Measurements from ENCODE around the gene SBF2.
"Not testable (repeated sequence)": the region's sequence is repeated elsewhere in the genome, so short reads cannot be mapped to it uniquely, and the experiment has no call there.

SBF2 gene

DNA sequence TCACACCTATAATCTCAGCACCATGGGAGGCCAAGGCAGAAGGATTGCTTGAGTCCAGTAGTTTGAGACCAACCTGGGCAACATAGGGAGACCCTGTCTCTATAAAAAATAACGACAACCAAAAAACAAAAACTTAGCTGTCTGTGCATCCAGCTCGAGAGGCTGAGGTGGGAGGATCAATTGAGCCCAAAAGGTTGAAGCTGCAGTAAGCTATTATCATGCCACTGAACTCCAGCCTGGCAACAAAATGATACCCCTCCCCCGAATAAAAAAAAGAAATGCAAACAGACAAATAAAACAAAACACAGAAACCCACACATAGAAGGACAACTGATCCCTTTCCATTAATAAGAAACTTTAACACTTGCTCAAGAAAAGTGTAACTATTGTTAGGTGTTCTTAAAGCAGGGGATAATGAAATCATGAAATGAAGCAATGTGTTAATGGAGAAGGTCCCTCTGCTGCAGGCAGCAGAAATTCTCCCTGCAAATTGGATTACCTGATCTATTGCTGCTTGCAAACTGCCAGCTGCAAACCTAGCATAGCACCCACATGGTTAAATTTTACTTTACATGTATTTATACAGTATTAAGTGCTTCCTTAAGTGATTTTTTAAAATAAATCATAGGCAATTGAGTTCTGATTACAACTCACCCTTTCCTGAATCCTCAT, 226.3 kb downstream of the SBF2 start:
- no peak for DNase-seq (ENCODE audit: low read depth in 2 of 2)

DNA sequence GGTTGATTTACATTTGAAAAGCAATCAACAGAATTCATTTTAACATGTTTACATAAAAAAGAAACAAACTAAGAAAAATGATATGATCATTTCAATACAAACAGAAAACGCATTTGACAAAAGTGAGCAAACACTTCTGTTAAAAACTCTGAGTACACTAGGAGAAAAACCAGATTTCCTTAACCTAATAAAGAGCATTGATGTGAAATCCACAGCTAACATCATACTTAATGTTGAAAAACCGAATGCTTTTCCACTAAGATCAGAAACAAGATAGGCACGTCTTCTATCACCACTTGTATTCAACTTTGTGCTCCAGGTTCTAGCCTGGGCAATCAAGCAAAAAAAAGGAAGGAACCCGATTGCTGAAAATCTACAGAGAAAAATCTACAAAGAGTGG, 227.6 kb downstream of the SBF2 start:
- DNase-seq (ENCODE audit: low read depth in 2 of 2), result no peak

DNA sequence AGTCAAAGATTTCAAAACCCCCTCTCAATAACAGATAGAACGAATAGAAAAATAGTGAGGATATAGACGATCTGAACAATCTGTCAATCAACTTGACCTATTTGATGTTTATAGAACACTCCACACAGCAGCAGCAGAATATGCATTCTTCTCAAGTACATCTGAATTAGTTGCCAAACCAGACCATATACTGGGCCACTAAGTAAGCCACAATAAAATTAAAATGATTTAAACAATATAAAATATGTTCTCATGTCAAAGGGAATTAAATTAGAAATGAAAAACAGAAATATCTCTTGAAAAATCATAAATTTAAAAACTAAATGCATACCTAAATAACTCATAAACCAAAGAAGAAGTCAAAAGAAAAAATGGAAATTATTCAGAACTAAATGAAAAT, 229.2 kb downstream of the SBF2 start:
- no peak for DNase-seq (ENCODE audit: low read depth in 2 of 2)

DNA sequence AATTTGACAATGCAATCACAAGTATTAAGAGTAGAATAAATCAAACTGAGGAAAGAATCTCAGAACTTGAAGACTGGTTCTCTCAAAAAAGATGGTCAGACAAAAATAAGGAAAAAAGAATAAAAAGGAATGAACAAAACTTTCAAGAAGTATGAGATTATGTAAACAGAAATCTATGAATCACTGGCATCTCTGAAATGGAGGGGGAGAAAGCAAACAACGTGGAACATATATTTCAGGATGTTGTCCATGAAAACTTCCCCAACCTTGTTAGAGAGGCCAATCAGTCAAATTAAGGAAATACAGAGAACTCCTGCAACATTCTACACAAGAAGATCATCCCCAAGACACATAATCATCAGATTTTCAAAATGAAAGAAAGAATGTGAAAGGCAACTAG, 235.7 kb downstream of the SBF2 start:
- no peak for DNase-seq (ENCODE audit: low read depth in 2 of 2)

DNA sequence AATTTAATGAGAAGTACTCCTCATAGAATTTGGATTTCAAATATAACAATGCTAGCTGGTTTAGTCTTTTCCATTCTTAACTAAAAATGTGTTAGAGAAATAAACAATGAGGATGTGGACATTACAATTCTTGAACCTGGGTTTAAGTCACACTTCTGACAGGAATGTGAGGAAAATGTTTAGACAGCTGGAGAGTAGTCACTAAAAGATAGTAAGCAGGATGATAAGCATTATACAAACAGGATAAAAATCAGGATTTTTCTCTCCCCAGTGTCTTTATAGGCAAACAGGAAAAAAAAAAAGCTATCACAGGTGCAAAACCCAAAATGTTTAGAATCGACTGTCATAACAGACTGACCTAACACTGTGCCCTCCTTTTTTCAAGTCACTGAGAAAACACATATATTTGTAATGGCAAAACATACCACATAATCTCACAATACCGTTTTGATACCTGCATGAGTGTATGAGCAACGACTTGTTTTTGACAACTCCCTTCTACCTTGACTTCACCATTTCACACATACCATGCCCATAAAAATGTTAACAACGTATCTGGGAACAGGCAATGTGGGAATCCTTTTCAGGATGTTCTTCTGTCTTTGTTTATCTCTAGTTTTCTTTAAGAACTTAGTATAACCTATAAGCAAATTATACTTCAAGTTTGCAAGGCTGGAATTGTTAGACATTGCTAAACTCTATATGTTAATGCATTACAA, 242.0 kb downstream of the SBF2 start:
- DNase-seq (ENCODE audit: low read depth in 2 of 2), result no peak

DNA sequence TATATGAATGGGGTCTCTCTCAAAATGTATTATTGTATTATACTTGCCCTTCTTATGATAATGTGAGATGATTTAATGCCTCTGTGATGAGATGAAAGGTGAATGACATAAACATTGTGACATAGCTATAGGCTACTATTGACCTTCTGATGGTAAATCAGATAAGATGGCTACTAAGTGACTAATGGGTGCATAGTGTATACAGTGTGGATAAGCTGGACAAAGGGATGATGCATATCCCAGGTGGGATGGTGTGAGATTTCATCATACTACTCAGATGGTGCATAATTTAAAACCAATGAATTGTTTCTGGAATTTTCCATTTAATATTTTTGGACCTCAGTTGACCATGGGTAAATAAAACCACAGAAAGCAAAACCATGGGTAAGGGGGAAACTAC, 243.5 kb downstream of the SBF2 start:
- no peak for DNase-seq (ENCODE audit: low read depth in 2 of 2)

DNA sequence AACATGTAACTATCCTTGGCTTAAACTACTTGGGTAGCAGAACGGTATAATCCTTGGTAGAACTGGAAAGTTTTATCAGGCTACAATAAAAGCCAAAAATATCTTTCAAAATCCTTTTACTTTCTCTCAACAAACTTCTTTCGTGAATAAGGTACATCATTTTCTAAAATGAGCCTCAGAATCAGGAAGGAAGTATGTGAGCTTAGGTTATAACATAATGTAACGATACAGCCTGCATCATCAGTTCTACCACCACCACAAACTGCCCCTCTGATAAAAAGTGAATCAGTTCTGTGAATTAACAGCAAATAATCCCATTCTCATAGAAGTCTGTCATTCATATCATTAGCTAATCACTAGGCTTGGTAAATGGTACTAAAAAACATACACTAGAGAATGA, 244.3 kb downstream of the SBF2 start:
- no peak for DNase-seq (ENCODE audit: low read depth in 2 of 2)

DNA sequence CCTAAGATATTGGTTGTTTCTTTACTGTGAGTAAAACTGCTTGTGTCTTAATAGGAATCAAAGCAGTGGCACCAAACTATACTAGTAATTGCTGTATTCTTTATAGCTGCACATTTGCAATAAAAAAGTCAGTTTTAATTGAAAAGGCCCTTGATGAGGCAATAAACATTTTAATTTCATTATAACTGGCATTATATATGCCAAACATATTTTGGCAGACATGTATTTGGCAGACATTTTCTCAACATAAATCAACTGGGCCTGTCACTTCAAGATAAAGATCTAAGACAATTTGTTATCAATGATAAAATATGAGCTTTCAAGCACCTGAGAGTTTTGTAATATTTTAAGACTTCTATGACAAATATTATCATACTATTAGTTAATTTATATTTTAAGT, 245.7 kb downstream of the SBF2 start:
- no peak for DNase-seq (ENCODE audit: low read depth in 2 of 2)

DNA sequence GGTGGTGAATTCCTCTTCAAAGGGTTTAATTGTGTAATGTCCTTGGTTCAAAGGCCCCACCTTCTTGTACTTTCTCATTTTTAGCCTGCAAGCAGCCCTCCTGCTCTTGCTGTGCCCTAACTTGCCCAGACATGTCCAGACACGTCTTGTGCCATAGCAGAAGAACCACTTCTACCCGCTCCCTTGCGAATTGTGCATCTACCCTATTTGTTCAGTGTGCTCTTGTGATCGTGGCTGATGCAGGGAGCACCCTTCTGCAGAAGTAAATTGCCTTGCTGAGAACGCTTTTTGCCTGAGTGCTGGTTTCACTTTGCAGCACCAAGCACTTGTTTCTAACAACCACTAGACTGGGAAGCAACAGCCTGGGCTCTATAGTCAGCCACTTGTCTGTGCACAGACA, 249.4 kb downstream of the SBF2 start:
- no peak for DNase-seq (ENCODE audit: low read depth in 2 of 2)

DNA sequence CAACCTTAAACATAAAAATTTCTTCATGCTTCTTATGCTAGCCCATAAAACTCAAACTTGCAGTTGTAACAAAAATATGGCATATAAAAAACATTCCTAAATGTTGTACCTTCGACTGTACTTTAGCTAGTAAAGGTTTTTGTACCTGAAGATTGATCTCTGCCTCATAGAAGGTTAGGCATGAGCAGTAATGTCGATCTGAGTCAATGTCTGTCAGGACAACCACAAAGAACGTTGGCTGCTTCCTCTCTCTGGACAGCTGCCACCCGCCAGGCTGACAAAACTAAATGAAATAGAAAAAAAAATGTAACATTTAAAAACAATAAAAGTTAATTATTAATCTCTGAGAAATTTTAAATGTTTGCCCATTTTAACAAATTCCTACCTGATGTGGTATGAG, 251.3 kb downstream of the SBF2 start:
- no peak for DNase-seq (ENCODE audit: low read depth in 2 of 2)

DNA sequence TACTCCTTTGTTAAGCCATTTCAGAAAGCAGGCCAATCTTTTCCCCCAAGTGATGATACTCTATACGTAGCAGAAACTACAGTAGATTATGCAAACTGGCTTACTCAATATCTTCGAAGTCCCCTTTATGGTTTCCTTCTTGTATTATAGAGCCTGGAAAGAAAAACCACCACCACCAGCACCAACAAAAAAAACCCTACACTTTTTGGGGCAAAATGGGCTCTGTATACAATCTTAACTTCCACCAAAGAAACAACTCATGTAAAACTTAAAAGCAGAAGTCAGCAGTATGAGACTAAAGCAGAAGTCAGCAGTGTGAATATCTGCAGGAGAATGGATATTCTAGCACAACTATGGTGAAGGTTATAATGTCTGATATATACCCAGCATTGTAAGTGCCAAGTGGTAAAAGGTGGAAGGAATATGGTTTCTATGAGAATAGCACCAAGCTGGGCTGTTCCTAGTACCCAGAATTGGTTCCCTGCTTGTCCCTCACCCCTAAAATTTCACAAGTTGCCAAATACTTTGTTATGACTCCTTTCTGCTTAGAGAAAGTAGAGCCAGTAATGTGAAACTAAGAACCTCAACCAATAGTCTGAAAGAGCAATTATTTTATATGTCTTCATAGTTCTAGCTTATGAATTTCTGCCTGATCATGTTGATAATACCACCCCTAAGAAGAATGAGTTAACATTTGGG, 252.1 kb downstream of the SBF2 start:
- no peak for DNase-seq (ENCODE audit: low read depth in 2 of 2)

DNA sequence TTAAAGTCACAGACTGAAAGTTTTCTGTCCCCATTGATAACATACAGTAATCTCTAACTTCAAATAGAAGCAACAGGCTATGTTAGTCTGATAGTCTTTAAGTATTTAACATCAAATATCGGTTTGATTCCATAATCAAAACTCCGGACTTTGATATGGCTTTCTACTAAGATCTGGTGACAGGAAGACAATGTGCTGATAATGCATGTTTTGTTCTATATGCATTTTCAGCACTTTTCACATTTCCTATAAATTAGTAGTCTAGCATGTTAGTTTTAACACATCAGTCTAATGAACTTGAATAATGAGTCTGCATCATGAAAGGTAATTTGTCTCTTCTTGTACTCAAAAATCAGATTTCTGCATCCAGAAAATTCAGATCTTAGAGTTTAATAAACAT, 252.7 kb downstream of the SBF2 start:
- no peak for DNase-seq (ENCODE audit: low read depth in 2 of 2)

DNA sequence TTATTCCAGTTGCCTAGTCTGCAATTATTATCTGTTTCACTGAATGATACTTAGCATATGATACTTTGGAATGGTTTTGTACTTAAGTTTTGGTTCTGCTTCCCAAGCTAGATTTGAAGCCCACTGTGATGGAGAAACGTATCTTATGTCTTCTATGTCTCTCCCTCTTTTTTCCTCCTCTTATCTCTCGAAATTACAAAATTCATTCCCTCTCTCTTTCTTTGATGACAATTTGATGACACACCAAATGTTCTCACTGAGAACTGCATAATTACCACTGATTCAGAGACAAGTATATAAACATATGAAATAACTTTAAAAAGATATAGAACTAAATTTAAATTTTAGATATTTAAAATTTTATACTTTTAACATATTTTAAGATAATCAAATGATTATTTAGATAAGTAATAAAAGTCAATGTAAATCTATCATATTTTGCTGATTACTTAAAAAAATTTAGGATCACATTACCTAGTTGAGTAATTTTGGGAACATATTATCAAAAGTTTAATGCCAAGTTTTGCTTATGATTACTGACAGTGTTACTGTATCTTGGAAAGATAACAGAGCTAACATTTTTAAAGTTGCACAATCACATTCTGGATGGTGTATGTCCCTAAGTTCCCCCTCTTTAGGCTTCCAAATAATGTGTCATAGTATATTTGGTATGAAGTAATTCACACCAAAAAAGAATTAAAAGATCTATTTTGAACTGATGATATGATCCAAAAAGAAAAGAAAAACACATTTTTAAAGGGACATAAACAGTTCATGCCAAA, 255.3 kb downstream of the SBF2 start:
- no peak for DNase-seq (ENCODE audit: low read depth in 2 of 2)

DNA sequence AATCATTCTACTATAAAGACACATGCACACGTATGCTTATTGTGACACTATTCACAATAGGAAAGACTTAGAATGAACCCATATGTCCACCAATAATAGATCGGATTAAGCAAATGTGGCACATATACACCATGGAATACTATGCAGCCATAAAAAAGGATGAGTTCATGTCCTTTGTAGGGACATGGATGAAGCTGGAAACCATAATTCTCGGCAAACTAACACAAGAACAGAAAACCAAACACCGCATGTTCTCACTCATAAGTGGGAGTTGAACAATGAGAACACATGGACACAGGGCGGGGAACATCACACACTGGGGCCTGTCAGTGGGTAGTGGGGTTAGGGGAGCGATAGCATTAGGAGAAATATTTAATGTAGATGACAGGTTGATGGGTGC, 258.1 kb downstream of the SBF2 start:
- DNase-seq (ENCODE audit: low read depth in 2 of 2), result not testable (repeated sequence)

DNA sequence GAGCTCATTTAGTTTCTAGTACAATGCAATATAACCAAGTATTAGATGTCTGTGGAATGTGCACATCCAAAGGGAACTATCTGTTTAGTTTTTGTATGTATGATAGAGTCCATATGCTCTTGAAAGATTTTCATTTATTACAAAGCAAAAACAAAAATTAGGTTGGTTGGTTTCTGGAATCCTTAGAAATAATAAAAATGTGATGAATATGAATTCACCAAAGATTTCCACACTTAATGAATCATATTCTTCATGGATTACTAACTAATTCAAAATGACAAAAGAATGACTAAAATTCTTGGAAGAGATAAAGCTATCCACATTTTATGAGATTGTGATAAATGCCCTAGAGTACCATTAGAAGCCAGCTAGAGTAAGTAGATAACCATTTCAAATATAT, 261.1 kb downstream of the SBF2 start:
- no peak for DNase-seq (ENCODE audit: low read depth in 2 of 2)

DNA sequence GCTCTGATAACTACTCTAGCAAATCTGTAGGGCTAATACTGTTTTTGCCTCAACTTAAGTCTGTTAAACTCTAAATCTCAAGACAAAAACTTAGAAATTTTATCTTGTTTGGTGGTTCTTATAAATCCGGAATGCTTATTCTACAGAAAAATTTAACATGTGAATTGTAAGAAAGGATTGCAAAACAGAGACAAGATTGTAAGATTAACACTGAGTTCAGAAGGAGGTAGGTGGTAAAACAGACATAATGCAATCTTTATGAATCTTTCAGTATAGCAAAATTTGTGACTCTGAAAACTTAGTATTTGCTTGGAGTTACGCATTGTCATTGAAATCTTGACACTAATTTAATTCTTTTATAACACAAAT, 263.9 kb downstream of the SBF2 start:
- no peak for DNase-seq (ENCODE audit: low read depth in 2 of 2)

DNA sequence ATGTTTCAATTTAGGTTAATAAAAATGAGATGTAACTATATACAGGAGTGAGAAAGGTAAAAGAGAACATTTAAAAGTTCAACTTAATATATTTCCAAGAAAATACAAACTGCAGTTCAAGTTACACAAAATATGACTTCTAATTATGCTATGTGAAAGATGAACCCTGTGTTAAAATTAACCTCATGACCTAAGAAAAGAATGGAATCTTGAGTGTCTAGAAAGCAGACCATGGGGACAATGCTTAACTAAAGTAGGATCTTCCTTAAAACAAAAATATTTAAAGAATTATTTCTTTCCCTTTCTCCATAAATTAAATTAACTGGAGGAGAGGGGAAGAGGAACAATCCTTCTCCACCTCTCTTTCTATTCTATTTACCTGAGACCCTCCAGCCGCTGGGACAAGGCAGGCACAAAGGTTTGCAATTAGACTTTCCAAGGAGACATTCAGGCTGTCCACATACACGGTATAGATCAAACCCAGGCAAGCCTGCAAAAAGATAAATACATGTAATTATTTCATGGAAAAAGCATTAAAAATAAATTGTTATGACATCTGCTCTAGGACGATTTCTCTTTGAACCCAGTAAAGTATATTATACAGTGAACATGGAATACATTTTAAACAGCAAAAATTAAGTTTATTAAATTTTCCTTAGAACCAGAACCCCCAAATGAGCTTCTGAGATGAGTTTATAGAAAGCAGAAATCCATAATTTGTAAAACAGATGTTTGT, 264.5 kb downstream of the SBF2 start:
- no peak for DNase-seq (ENCODE audit: low read depth in 2 of 2)

DNA sequence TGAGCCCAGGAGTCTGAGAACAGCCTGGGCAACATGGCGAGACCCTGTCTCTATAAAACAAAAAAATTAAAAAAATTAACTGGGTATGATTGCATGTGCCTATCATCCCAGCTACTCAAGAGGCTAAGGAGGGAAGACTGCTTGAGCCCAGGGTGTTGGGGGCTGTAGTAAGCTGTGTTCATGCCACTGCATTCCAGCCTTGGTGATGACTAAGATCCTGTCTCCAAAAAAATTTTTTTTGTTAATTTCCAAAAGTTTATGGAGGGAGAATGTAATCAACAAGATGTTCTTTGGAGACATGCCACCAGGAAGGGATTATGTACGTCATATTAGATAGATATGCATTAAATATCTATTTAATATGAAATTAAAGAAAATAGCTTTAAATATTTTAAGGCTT, 267.5 kb downstream of the SBF2 start:
- no peak for DNase-seq (ENCODE audit: low read depth in 2 of 2)

DNA sequence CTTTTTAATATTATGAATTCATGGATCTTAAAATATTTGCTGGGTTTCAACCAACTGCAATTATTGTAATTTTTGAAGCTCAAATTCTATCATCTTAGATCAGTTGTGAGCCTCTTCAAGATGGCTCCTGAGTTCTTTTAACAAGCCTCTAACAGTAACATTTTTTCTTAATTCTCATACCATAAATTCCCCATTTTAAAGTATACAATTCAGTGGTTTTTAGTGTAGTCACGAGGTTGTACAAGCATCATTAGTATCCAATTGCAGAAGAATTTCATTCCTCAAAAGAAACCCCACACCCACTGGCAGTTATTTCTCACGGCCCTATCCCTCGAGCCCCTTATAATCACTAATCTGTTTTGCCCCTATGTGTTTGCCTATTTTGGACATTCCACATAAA, 270.8 kb downstream of the SBF2 start:
- DNase-seq (ENCODE audit: low read depth in 2 of 2), result no peak

DNA sequence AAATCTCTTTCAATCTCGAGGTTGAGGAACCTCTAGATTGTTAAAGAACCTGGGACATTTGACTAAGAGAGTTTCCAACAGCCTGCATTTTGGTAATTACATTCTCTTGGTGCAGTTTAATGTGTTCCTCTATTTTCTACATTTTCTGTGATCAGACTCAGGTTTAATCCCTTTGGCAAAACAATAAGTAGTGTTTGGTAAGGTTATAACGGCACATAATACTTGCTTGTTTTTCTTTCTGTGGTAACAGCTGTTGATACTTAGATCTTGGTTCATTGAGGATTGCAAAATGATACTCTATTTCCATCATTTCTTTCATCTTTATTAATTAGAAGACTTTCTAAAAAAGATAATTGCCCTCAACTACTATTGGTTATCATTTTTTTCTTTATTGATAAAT, 271.3 kb downstream of the SBF2 start:
- no peak for DNase-seq (ENCODE audit: low read depth in 2 of 2)

DNA sequence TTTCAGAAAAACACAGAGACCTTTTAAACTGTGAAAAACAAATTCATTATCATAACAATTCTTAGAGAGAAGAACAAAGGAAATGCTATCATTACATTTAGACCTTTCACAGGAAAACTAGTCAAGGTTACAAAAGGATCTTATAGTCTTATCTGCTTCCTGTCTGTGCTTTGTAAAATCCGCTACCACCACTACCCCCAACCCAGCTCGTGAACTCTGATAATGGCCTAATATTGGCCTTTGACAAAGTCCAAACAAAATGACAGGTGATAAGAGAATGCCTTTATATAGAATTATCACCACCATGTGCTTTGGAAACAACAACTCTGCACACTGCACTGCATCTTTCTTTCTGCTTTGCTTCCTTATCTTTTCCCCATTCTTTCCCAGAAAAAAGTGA, 272.5 kb downstream of the SBF2 start:
- no peak for DNase-seq (ENCODE audit: low read depth in 2 of 2)

All from stimulated activated CD4-positive, alpha-beta T cell treated with anti-CD3 and anti-CD28 coated beads, Interleukin-15, amount 100 ng/mL, for 48 hours (primary cell).